ENCODE measurements around the gene PDGFD.

Gene PDGFD

DNA sequence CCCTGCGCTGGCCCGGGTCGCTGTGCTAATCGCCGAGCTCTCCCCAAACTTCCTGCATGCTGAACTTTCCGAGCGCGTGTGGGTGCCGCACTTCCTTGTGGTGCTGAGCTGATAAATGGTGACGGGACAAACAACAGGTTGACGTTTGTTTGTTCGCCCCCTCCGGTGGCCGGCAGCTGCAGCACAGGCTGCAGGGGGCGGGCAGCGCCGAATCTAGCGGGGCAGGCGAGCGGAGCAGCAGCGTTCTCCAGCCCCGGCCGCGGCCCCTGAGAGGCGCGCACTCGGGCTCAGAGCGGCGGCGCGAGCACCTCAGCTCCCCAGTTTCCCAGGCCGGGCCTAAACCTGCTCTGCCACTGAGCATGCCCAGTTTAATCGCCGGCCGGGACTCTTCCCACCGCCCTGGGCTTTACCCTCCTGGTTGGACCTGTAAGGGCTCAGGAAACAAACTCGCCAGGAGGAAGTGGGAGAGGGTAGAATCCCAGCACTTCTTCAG is at the start of gene PDGFD:
TSS of gene PDGFD (minus strand) at position 120 of the 493 bp plus-strand sequence.
- in situ Hi-C loops (cut with MboI; ENCODE audit: low pct_unique_long_range_greater_than_20kb, low sequenced_read_pairs), result no loop called here
- DNase-seq, result peak; percentile 84

DNA sequence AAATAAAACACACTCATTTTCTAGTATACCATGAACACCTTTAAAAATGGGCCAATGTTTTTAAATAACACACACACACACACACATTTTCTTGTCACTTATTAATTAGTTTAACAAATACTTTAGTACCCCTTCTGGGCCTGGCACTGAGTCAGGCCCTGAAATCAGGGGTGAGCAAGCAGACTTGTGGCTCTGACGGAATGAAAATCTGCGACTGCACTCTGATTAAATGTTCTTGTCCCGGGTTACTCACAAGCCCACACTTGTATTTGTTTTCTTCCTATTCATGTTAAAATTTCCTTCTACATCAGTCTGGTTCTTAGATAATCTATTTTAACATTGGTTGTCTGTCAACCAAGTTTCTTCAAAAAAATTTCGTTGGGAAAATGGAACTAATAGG is 43.0 kb upstream of the PDGFD start:
- DNase-seq, result no peak
- in situ Hi-C loops (cut with MboI; ENCODE audit: low pct_unique_long_range_greater_than_20kb, low sequenced_read_pairs), result no loop called here

DNA sequence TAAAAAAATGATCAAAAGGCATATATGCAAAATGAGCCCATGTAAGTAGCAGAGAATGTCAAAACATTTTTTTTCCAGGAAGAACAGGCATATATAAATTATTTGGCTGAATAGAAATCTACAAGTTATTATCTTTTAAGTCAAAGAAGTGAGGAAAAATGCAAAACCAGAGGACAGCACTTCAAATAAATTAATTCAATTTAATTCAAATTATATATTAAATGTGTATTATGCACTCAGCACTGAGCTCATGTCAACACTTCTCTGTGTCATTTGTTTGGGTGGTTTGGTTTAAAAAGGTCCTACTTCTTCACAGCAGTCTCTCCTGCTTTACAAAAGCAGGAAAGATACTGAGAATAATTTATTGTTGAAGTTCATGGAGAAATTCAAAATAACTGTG is 41.9 kb upstream of the PDGFD start:
- no peak for DNase-seq
- in situ Hi-C loops (cut with MboI; ENCODE audit: low pct_unique_long_range_greater_than_20kb, low sequenced_read_pairs), result no loop called here

DNA sequence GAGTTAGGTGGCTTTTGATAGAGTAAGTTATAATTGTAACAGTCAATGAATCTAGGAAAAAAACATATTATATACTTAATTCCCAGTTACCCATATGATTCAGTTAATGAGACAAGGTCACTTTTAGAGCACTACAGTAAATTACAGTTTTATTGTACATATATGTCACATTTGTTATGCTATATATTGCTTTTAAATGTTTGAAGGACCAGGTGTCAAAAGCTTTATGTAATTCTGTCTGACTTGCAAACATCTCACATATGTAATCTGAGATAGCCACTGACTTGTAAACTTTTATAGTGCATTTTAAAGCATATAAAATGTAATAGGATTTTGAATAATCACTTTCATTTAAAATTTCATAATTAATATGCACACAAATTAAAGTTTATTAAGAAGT is 36.7 kb upstream of the PDGFD start:
- no peak for DNase-seq
- in situ Hi-C loops (cut with MboI; ENCODE audit: low pct_unique_long_range_greater_than_20kb, low sequenced_read_pairs), result no loop called here

DNA sequence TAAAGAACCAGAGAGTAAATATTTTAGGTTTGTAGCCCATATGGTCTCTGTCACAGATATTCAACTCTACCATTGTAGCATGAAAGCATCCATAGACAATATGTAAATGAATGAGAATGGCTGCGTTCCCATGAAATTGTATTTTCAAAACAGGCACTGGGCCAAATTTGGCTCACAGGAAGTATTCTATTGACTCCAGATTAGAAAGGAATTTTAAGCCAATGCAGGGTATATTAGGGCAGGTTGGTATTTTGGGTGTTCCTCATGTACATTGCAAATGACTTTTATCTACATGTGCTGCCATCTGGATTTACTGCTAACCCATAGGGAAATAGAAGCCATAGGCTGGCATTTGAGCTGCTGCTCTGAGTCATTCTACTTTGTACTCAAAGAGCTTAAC is 35.1 kb upstream of the PDGFD start:
- in situ Hi-C loops (cut with MboI; ENCODE audit: low pct_unique_long_range_greater_than_20kb, low sequenced_read_pairs), result no loop called here
- no peak for DNase-seq

DNA sequence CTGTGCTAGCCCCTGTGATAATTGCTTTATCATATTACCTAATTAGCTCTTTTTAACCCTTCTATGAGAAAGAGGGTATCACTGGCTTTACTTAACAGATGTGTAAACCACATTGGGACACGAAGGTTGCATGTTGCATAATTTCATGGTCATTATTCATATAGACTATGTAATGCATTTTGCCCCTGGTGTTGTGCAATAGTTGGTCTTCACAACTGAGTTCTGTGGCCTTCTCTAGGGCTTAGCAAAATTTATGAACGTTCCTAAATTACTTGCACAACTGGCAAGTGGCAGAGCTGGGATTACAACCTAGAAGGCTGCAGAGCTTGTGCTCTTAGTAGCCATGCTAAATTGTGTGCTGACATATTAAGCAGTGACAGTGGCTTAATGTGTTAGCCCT is 34.6 kb upstream of the PDGFD start:
- DNase-seq, result peak; percentile 3
- in situ Hi-C loops (cut with MboI; ENCODE audit: low pct_unique_long_range_greater_than_20kb, low sequenced_read_pairs), result no loop called here

DNA sequence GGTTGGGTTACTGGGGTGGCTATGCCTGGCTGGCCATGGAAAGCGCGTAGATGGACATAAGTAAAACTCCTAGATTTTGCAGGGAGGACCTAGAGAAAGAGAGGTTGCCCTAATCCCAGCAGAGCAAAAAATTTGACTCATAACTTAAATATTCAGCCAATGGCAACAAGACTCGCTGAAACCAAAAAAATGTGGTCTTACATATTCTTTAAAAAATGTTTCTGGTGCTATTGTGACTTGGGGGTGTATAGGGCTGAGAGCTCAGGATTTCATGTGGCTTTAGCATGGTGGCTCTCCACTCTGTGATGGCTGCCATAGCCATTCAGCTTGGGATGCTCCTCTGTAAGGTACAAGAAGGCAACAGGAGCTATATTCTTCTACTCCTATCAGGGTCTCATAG is 27.2 kb upstream of the PDGFD start:
- no peak for DNase-seq
- in situ Hi-C loops (cut with MboI; ENCODE audit: low pct_unique_long_range_greater_than_20kb, low sequenced_read_pairs), result no loop called here

DNA sequence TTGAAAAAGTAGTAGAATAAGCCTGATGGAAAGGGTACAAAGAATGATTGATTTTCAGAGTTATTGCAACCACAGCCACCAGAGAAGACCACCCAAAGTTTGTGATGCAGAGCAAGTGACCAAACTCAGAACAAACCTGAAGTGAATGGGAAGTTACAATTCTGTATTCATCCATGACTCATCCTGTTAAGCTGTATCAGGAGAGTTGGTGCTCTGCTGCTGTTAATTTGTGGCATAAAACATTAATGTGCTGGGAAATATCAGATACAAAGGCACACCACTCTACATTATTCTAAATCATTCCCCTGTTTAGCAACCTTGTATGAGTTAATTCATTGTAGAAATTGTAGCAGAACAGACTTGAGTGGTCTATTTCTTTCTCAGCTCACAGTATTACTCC is 19.6 kb upstream of the PDGFD start:
- in situ Hi-C loops (cut with MboI; ENCODE audit: low pct_unique_long_range_greater_than_20kb, low sequenced_read_pairs), result no loop called here
- no peak for DNase-seq

DNA sequence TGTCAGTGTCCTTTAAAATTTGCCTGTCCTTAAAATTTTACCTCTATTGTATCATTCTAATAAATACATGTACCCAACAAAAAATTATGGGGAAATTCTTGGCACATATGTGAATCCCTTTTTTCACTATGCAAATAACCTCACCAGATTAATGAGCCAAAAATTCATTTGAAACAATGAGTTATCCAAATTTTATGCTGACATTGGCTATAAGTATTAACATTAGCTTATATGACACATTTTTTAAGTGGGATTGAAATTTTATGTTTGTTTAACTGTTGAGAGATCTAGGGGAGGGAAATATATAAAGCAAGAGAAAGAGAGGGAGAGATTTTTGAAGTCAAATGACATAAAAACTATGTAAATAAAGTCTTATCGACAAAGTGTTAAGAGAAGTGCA is 11.8 kb upstream of the PDGFD start:
- in situ Hi-C loops (cut with MboI; ENCODE audit: low pct_unique_long_range_greater_than_20kb, low sequenced_read_pairs), result no loop called here
- no peak for DNase-seq

DNA sequence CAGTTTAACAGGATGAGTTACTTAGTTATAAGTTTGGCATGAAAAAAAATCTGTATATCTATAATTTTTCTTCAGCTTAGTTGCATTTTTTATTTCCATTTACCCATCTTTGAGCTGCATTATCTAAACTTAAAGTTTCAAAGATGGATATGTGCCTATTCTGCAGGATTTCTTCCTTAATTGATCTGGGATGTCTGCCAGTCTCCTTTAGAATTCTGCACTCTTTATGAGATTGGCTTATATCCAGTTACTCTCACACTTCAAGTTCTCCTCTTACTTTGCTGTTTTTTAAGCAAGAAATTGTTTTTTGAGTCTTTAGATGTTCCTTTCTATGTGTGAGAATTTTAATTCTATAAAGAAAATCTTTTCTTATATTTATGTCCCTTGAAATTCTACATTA is 5.1 kb upstream of the PDGFD start:
- in situ Hi-C loops (cut with MboI; ENCODE audit: low pct_unique_long_range_greater_than_20kb, low sequenced_read_pairs), result no loop called here
- DNase-seq, result no peak

DNA sequence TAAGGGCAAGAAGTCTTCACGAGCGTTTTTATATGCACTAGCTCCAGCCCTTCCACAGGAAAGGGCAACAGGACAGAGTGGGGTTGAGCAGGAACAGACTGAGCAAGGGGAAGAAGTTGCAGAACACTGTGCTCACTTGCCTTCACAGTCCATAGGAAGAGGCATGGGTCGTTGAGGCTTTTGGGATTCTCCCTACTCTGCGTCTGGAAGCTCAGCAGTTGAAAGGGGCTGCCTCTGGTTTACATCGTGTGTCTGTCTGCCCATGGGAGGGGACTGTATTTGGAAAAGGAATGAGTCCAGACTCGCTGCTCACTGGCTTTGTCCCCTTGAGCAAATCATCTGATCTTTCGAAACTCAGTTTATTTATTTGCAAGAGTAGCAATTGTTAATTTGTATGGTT is 1.1 kb upstream of the PDGFD start:
- in situ Hi-C loops (cut with MboI; ENCODE audit: low pct_unique_long_range_greater_than_20kb, low sequenced_read_pairs), result no loop called here
- DNase-seq, result no peak

DNA sequence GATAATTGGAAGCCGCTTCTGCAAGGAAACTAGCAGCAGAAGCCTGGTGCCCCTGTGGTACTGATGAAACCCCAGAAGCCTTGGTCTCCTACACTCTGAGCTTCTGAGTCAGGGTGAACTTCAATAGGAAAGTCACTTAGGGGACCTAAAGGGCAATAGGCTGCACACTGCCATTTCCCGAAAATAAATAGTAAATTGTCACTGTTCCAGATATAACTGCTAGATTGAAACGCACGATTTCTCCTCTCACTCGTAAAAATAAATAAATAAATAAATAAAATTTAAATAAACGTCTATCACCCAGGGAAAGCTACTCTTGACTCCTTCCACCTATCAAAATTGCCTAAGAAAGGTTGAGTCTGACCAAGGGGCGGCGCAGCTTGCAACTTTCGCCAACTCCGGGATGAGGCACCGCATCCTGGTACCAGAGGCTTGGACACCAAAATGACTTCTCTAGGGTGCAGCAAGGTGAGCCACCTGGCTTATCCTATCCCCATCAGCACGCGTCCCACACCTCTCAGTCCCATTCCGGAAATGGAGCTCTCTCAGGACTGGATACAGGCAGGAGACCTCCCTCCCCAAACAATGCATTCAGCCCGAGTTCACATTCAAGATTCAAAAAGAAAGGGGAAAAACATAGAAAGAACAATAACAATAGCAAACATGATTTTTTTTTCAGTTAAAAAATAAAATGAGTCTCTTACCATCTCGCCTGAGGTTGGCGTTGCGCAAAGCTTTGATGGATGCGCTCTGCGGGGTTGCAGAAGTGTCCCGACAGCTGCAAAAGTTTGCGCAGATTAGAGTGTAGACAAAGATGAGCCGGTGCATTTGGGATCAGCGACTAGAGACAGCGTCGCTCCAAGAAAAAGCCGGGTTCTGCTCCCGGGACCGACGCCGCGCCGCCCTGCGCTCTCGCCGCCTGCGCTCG is 583 bp downstream of the PDGFD start:
- DNase-seq, result no peak

DNA sequence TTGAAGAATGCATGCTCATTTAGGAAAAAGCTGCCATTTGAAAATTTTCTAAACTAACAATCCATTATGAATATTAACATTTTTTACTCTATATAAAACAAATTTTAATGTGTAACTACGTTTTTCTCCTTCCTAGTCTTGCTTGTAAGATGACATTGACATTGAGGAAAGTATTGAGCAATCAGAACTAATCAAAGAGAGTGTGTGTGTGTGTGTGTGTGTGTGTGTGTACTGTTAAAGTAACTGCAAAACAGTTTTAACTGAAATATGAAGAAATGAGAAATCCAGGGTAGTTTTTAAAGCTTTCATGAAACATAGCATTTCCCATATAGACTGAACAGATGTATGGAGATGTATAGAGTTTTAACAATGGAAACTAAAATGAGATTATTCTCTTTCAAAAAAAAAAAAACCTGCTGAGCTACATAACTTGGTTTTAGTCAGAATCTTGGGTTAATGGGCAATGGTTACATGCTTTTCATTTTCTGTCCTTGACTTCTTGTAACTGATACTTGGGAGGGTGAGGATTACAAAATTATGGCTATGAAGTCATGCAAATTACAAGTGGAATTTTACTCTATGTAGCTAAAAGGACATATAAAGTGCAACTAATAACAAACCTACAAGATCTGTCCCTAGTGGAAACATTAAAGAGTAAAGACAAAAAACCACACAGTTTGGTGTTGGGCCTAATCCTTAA is 2.0 kb downstream of the PDGFD start:
- DNase-seq, result no peak
- in situ Hi-C loops (cut with MboI; ENCODE audit: low pct_unique_long_range_greater_than_20kb, low sequenced_read_pairs), result no loop called here

More for the DNA sequence above, 583 bp downstream of the PDGFD start:
- in situ Hi-C loops (cut with MboI; ENCODE audit: low pct_unique_long_range_greater_than_20kb, low sequenced_read_pairs), result no loop called here

DNA sequence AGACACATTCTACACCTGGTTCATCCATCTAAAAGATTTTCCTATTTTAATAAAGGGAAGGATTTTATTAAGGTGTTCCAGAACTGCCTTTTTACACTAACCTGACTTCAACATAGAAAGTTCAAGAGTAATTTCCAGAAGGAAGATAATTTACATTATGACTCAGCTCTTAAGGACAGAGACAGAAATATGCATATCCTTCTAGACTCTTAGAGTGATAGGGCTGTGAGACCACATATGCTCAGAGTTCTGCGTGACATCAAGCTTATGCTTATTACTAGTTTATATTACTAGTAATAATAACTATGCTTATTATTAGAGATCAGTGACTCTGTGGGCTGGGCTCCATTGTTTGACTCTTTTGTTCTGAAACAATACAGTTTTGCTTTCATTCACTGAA is 4.6 kb downstream of the PDGFD start:
- no peak for DNase-seq
- in situ Hi-C loops (cut with MboI; ENCODE audit: low pct_unique_long_range_greater_than_20kb, low sequenced_read_pairs), result no loop called here

DNA sequence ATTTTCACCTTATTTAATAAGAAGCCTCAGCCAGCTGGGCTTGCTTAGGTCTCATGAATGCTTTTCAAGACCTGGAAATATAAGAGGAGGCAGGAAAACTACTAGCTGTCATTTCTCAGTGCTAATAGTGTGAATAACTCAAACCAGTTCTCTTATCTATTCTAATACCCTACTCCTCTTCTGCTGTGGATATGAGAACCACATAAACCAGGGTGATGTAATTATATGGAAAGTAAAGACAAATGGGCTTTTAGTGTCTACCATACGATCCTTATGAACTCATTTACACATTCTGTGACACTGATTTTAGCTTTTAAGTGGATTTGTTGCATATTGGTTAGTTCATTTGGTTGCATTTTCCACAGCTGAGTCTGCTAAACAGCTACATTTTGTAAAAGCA is 8.6 kb downstream of the PDGFD start:
- DNase-seq, result no peak
- in situ Hi-C loops (cut with MboI; ENCODE audit: low pct_unique_long_range_greater_than_20kb, low sequenced_read_pairs), result no loop called here

DNA sequence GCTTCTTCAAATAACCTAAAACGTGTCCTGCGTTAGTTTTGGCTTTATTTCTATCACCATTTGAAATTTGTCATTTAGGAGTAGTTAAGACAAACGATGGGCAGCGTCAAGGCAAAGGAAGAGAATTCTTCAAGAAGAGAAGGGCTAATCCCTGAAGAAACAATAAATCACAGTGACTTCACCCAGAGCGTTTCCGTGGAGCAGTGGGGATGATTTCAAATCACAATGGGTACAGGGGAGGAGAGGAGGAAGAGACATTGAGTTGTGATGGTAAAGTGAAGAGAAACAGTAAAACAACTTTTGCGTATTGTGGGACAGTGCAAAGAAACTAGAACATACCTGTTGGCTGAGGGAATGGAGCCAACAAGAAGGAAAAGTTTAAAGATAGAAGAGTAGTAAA is 9.7 kb downstream of the PDGFD start:
- in situ Hi-C loops (cut with MboI; ENCODE audit: low pct_unique_long_range_greater_than_20kb, low sequenced_read_pairs), result no loop called here

DNA sequence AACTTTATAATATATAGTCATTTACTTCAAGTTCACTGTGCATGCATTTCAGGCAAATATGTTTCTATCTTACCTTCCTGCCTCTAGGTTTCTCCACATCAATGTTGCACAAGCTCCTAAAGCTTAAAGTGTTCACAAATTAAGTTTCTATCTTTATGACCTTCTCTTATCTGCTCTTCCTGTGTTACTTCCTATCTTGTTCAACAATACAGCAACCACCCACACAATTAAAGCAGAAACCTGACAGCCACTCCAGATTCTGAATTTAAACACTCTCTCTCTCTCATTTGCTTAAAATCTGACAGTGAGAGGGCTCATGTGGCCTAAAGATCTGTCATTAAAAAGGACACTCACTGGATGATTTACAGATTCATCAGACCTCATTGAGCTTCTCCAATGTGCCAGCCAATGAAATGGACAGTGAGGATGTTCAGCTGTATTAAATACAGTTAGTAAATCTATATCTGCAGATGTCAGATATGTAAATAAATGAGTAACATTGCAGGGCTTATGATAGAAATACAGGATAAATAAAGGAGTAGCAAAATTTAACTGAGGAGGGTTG is 10.9 kb downstream of the PDGFD start:
- peak; percentile 76 for DNase-seq
- in situ Hi-C loops (cut with MboI; ENCODE audit: low pct_unique_long_range_greater_than_20kb, low sequenced_read_pairs), result no loop called here

More for the DNA sequence above, 9.7 kb downstream of the PDGFD start:
- no peak for DNase-seq

DNA sequence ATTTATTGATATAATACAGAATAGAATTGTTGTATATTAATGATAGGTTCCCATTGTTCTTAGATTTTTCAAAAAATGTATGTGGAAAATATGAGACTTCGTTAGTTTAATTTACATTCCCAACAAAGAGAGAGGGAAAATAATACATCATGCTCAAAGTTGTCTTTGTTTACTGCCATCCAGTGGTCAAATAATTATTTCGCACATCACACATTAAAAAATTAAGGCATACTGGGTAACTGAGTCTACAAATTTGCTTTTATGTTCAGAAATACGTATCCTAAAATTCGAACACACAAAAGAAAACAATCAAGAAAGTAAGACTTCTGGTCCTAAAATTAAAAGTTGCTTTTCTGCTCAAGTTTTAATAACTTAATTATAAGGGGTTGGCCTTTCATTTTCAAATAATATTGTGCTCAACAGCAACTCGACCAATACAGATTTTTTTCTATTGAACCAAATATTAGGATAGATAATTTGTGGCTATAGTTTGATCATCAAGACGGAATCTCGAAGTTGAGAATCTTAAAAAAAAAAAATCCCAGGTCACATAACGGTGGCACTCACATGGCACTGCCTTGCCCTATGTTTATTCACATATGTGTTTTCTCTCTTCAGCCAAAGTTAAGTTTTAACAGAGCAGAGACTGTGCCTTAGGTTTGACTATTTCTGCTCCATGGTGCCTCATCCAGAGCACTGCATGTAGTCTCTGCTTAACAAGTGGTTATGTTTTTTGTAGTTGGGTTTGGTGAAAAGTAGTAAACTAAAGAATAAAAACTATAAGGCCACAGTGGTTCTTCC is 12.3 kb downstream of the PDGFD start:
- in situ Hi-C loops (cut with MboI; ENCODE audit: low pct_unique_long_range_greater_than_20kb, low sequenced_read_pairs), result no loop called here
- no peak for DNase-seq

DNA sequence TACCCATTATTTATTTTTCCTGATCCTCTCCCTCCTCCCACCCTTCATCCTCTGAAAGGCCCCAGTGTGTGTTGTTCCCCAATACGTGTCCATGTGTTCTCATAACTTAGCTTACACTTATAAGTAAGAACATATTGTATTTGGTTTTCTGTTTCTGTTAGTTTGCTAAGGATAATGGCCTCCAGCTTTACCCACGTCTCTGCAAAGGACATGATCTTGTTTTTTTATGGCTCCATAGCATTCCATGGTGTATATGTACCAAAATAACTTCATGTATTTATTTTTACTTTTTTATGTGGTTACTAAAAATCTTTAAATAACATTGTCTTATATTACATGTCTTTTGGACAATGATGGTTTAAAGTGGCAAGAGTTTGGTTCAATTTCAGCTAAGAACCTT is 15.2 kb downstream of the PDGFD start:
- in situ Hi-C loops (cut with MboI; ENCODE audit: low pct_unique_long_range_greater_than_20kb, low sequenced_read_pairs), result no loop called here
- DNase-seq, result no peak

All from KBM-7 (cell line).